NCI-H2107 (cell line): ENCODE measurements around the gene HEXD.
"Not testable (repeated sequence)": the region's sequence is repeated elsewhere in the genome, so short reads cannot be mapped to it uniquely, and the experiment has no call there.

Source experiments
- DNase-seq: peaks from one replicate; lab custom pipeline; 2025; lab: John Stamatoyannopoulos, UW

HEXD gene

DNA sequence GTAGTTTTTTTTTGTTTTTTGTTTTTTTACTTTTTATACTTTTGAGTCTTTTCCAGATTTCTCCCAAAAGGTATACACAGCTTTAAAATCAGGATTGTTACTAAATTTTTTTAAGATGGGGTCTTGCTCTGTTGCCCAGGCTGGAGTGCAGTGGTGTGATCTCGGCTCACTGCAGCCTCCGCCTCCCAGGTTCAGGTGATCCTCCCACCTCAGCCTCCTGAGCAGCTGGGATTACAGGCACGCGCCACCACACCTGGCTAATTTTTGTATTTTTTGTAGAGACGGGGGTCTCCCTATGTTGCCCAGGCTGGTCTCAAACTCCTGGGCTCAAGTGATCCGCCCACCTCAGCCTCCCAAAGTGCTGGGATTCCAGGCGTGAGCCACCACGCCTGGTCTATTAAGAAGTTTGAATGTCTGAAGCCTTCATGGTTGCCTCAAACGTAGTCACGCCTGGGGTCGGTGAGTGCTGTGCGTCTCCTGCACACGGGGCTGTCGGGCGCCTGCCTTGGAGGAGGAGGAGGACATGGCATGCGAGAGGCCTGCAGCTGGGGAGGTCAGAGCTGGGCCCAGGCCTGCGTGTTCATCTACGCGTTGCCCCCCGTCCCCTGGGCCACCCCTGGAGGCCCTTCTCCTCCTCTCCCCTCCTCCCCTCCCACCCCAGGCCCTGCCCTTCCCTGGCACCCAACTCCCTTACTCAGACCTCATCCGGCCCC is 35.8 kb upstream of the HEXD start:
- not testable (repeated sequence) for DNase-seq

DNA sequence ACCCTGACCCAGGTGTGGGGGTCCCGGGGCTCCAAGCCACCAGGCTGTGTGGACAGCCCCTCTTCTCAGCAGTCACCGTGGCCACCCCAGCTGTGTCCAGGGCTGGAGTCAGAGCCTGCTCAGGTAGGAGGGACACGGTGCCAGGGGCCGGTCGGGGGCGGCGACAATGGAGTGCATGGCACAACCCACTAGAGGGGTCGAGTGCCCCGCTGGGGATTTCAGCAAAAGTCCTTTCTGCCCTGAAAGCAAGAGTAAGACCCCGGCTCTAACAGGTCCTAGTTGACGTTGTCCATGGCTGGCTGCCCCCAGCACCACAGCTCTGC is 35.3 kb upstream of the HEXD start:
- DNase-seq = no peak

DNA sequence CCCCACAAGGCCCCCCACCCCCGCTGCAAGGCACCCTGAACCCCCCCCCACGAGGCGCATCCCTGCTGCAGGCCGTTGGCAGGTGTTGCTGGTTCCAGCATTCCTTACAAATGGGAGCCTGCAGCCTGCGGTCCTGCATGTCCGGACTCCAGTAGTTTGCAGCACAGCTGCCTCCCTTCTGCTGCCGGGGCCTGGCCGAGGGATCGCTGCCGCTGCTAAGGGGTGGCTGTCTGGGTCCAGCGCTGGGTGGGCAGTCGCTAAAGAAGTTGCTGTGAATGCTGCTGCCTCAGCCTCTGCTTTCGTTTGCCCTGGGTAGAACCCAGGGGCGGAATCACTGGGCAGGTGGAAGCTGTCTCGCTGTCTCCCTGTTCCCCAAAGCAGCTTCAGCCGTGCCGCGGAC is 34.7 kb upstream of the HEXD start:
- no peak for DNase-seq

DNA sequence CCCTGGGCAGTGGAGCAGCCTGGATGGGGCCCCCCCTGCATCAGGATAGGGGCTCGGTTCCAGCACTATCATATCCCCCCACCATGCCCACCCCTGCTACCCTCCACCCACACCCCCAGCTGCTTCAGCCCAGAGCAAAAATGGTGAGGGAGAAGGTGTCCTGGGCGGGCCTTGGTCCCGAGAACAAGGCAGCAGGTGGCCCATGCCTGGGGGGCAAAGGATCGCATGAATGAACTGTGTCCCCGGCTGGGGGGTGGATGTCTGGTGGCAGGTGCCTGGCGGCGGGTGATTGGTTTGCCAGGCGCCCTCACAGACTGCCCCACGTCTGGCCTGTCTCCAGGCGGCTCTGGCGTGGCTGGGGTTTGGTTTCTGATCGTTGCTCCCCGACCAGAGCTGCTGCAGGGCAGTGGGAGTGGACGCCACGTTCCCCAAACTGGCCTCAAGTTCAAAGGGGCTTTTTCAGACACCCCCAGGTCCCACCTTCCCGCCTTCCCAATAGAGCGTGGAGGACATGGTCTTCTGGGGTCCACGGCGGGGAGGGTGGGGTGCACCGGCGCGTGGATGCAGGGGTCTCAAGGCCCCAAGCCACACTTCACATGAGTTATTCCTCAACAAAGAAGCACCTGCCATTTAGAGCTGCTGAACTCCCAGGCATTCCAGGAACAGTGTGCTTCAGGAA is 34.0 kb upstream of the HEXD start:
- peak; percentile 45 for DNase-seq

DNA sequence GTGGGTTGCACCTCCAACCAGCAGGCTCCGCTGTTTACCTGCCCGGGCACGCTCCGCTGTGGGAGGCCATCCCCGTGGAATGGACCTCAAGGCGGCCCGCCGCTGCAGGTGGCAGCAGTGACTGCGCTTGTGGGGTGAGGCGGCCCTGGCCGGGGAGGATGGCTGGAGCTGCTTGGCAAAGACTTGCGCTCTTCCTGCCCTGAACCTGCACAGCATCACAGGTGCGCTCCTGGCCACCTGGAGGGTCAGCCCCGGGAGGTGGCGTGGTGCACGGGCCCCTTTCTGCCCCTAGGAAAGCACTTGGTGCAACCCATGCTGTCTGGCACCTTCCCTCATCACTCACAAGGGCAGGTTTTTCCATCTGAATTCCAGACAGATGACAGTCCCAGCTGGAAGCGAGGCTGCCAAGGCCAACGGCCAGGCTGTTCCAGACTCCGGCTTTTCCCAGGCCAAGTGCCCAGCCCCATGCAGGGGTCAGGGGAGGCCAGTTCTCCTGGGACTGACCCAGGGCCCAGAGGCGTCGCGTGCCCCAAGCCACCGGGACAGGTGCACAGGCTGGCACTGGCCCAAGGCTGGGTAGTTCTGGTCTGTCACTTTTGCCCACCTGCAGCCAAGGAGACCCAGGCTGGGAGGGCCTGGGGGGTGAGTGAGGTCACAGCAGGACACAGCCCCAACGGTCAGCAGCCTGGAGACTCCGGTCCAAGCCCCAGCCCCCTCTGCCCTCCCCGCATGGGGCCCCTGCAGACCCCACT is 33.2 kb upstream of the HEXD start:
- peak; percentile 73 for DNase-seq

DNA sequence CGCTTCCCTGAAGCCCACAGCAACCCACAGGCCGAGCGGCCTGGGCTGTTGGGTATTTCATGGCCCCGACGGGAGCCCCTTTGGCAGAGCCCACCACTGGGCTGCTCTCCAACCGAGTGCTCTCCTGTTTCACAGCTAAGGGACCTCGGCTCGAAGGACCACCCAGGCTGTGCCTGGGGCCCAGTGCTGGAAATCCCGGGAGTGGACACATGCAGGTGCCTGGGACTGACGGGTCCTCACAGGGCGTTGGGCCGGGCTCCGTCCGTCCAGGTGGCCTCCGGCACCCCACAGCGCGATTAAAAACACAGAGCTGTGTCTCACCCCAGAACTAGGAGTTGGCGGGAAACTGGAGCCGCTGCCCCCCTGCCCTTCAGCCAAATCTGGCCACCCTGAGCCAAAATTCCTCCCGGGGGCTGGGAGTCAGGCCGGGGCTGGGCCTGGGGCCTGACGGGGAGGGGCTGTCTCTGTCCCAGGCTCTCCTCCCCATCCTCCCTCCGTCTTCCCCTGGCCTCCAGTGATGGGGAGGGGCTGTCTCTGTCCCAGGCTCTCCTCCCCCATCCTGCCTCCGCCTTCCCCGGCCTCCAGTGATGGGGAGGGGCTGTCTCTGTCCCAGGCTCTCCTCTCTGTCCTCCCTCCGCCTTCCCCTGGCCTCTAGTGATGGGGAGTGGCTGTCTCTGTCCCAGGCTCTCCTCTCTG is 32.4 kb upstream of the HEXD start:
- no peak for DNase-seq

DNA sequence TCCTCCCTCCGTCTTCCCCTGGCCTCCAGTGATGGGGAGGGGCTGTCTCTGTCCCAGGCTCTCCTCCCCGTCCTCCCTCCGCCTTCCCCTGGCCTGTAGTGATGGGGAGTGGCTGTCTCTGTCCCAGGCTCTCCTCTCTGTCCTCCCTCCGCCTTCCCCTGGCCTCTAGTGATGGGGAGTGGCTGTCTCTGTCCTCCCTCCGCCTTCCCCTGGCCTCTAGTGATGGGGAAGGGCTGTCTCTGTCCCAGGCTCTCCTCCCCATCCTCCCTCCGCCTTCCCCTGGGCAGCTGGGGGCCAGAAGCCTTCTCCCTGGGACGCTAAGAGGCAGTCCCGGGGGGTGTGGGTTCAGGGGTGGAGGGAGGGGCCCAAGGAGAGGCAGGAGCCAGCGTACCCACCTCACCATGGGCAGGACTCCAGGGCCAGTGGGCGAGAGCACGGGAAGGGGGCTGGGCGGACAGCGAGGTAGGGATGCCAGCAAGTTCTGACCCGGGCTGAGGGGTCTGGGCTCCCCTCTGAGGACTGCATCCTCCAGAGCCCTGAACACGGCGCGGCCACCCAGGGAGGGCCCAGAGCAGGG is 31.8 kb upstream of the HEXD start:
- DNase-seq = no peak

DNA sequence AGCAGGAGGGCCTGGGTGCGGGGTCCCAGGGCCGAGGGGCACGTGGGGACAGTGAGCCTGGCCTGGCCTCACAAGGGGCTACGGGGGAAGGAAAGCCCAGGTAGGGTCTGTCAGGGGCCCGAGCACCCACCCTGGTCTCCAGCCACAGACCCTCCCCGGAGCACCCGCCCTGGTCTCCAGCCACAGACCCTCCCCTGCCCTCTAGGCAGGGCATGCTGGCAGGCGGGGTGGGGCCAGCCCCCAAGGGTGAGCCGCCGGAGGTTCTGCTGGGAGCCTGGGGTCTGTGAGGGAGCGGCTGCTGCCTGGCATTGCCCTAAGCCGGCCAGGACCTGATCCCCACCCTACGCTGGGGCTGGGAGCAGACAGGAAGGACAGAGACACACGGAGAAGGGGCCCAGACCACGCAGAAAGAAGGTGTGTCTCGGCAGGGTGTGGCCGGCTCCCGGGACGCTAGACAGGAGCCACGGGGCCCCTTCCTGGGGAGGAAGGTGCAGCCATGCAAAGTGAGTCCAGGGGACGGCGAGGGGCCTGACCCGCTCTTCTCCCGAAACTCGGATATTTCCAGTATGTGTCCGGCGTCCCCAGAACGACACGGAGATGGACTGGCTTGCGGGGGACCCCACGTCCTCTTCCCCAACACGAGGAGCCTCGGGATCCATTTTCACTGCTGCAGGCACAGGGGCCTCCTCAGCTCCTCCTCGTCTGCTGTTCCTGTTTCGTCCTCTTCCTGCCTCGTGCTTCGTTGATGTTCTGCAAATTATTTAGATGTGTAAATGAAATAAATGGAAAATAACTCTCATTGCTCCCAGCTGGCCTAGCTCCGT is 31.1 kb upstream of the HEXD start:
- DNase-seq = no peak

DNA sequence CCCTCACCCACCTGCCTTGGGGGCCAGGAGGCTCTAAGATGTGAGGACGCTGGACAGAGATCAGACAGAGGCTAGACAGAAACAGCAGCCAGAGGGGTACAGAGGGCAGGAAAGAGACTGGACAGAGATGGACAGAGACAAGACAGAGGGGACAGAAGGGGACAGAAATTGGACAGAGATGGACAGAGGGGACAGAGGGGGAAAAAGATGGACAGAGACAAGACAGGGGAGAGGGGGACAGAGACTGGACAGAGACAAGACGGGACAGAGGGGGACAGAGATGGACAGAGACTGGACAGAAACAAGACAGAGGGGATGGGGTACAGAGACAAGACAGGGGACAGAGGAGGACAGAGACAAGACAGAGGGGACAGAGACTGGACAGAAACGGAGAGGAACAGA is 30.4 kb upstream of the HEXD start:
- DNase-seq = no peak

DNA sequence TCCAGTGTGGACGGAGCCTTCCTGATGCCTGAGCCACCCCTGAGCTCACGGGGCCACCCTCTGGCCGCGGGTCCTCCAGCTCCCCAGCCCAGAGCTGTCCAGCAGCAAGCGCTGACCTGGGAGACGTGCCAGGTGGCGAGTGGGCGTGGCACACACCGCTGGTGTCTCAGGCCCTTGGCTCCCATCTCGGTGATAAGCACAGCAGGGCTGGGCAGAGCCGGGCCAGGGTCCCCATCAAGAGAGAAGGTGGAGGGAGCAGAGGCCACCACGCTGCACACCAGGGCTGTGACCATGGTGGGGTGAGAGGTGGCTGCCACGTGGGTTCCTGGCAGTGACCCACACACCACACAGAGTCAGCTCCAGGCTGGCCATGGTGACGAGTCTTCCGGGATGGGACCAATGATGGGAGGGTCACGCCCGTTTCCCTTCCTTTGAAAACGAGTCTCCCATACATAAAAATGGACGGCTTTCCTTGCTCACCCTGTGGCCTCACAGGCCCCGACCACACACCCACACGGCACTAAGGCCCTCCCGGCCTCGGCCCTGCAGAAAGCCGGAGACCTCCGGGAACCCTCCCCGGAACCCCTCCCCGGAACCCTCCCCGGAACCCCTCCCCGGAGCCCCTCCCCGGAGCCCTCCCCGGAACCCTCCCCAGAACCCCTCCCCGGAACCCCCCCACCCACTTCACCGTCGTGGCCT is 29.8 kb upstream of the HEXD start:
- no peak for DNase-seq

DNA sequence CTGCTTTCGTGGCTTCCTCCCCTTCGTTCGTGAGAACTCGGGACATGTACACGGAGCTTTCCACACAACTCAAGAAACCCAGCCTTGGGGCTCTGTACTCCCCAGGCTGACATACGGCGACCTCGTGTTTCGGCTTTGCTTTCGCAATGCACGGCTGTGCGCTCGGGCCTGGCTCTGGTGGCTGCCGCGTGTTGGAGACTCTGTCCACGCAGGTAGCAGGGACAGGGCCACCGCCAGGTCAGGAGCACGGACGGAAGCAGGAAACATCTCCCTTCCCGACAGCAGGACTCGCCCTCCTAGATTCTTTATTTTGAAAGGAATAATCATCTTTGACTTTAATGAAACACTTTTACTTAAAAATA is 29.2 kb upstream of the HEXD start:
- no peak for DNase-seq

DNA sequence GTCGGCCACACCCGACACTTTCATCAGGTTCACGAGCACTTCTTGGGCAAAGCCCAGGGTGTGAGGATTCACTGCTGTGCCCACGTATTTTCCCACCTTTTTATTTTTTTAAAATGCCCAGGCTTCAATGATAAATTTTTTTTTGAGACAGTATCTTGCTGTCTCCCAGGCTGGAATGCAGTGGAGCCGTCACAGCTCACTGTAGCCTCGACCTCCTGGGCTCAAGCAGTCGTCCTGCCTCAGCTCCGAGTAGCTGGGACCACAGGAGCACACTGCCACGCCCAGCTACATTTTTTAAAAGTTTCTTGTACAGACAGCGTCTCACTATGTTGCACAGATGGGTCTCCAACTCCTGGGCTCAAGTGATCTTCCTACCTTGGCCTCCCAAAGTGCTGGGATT is 28.8 kb upstream of the HEXD start:
- no peak for DNase-seq

DNA sequence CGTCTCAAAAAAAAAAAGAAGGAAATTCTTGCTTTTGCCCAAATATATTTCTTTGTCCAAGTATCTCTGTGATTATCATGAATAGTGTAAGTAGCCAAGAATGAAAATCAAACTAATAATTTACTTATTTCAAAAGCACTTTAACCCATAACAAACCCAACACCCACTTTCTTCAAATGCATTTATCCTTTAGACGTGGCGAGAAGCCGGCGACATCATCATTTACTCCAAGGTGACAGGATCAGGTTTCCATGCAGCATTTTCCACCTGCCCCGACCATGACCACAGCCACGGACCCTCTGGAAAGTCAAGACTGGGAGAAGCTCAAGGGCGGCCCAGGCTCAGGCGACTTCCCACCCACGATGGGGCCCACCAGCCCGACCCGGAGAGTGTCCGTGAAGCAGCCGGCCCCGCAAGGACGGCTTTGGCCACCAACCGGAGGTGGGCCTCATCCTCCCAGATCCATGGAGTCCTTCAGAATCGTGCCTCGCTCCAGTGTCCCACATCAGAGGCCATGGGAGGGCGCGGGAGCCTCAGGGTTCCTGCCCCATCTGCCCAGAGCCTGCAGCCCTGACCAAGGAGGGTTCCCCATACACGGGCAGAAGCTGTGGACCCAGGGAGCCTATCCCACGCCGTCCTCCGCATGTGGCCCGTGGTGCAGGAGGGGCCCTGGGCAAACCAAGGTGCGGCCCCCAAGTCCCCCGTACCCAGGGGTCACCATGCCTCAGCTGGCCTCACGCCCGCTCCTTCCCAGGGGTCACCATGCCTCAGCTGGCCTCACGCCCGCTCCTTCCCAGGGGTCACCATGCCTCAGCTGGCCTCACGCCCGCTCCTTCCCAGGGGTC is 27.9 kb upstream of the HEXD start:
- DNase-seq = no peak

DNA sequence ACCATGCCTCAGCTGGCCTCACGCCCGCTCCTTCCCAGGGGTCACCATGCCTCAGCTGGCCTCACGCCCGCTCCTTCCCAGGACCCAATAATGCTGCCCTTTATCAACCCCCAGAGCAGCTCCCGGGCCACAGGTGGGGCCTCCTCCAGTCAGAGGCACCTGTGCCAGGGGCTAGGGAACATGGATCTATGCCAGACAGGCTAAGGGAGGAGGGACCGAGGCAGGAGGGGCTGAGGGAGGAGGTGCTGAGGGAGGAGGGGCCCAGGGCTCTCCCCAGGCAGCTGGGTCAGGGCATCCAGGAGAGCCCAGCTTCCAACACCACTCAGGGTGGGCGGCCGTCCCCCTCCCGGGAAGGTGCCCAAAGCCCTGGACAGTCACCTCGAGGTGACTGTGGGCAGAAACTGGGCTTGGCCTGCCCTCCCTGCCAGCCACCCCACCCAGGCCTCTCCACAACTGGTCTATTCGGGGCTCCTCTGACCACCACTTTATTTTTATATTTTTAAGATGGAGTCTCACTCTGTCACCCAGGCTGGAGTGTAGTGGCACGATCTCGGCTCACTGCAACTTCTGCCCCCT is 27.2 kb upstream of the HEXD start:
- DNase-seq = no peak

DNA sequence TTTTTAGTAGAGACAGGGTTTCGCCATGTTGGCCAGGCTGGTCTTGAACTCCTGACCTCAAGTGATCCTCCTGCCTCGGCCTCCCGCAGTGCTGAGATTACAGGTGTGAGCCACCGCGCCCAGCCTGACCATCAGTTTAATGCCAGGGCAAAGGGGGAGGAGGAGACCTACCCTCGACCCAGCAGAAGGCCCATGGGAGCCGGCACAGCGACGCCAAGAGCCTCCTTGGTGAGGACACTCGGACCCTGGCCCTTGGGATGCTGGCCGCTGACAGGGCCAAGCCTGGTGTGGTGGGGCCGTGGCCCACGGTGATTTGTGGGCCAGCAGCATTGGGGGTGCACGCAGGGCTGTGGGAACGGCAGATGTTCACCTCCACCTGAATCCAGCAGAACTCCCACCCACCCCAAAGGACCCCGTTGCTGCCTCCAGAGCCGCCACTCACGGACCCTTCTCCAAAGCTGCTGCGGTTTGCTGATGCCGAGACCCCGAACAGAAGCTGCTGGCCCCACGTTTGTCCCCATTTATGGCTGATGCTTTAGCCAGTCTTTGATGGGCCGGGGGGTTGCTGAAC is 26.6 kb upstream of the HEXD start:
- no peak for DNase-seq

DNA sequence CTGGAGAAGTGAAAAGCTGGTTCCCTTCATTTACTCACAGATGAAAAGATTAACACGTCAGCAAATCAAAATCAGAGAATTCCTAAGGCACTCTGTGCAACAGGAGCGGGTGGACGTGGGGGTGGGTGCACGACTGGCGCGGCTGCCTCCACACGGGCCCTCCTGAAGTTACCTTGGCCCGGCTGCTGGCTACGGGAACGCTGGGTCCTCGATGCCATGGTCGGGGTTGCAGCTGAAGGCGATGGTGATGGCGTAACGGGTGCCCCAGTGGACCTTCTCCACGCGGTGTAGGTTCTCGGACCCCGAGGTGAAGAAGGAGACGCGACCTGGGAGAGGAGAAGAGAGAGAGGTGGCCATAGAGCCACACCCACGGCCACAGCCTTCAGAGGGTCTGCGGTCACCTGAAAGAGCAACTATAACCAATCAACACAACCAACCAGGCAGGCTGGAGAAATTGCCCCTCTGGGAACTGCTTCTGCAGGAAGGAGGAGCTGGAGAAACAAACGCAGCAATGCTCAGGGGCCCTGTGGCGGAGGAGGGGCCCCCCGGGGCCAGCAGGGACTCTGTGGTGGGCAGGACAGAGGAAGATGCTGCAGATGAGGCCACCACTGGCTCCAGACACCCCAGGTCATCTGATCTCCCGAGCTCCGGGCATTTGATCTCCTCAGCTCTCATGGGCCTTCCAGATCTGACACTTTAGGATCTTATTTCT is 25.8 kb upstream of the HEXD start:
- DNase-seq = no peak

DNA sequence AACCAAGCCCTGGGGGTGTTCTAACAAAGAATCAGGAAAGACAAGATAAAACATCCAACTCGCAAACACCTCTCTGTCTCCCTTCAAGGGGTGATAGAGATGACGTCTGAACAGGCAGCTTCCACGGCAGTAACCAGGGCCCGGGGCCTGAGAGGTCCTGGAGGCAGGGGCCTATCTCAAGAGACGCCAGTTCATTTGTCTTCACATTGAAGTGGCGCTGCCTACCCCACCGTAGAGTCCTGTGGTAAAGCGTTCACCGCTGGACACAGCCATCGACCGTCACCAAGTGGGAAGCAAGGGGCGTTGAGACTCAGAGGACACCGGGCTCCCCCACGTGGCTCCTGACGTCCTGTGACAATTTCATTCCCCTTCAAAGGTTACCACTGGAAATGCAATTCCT is 25.2 kb upstream of the HEXD start:
- no peak for DNase-seq

DNA sequence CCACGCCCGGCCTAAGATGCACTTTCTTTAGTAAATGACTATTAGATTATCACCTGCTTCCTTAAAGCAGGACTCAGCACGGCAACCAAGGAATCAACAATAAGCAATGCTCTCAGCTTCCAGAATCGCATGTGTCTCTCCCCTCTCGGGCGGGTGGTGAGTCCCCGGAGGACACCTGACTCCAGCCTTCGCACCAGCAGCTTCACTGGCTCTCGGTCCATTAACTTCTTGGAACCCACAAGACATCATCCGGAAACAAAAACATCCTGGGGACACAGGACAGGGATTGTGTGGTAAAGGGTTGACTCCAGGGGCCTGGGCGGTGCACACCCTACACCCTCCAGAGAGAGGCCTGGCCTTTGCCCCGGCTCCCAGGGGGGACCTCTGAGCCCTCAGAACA is 23.9 kb upstream of the HEXD start:
- DNase-seq = no peak
